A549 treated with Hydrocortisone at 1 μM for 4 hours (cell line): Measurements from ENCODE around the gene TBC1D22B. TPM values are rescaled to one million over a fixed set of nuclear protein-coding genes. Genes with fewer than 3 reads are reported as not detected.

ENCODE experiments used
- total RNA-seq: library from RNA; stranded (reverse); fragments of 200-300 nt; extraction: Qiagen RNA extraction; gene quantifications from 5 replicates; pipeline ENCODE4 v1.2.3, GENCODE V29; 2022

TBC1D22B gene, protein sequence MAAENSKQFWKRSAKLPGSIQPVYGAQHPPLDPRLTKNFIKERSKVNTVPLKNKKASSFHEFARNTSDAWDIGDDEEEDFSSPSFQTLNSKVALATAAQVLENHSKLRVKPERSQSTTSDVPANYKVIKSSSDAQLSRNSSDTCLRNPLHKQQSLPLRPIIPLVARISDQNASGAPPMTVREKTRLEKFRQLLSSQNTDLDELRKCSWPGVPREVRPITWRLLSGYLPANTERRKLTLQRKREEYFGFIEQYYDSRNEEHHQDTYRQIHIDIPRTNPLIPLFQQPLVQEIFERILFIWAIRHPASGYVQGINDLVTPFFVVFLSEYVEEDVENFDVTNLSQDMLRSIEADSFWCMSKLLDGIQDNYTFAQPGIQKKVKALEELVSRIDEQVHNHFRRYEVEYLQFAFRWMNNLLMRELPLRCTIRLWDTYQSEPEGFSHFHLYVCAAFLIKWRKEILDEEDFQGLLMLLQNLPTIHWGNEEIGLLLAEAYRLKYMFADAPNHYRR
- total RNA-seq = 5.0 to 5.9 TPM (median 5.4 TPM) in 5 replicates

GRCh38 chr6:37257634-37258404 is at the start of gene TBC1D22B, which contains the start of gene TMEM217:
TSS of gene TBC1D22B (plus strand) at chr6:37257772. CDS start at chr6:37257918, 146 bp downstream.
TSS of gene TMEM217 (minus strand) at chr6:37258144. CDS start at chr6:37219030, 39,114 bp downstream.

DNA sequence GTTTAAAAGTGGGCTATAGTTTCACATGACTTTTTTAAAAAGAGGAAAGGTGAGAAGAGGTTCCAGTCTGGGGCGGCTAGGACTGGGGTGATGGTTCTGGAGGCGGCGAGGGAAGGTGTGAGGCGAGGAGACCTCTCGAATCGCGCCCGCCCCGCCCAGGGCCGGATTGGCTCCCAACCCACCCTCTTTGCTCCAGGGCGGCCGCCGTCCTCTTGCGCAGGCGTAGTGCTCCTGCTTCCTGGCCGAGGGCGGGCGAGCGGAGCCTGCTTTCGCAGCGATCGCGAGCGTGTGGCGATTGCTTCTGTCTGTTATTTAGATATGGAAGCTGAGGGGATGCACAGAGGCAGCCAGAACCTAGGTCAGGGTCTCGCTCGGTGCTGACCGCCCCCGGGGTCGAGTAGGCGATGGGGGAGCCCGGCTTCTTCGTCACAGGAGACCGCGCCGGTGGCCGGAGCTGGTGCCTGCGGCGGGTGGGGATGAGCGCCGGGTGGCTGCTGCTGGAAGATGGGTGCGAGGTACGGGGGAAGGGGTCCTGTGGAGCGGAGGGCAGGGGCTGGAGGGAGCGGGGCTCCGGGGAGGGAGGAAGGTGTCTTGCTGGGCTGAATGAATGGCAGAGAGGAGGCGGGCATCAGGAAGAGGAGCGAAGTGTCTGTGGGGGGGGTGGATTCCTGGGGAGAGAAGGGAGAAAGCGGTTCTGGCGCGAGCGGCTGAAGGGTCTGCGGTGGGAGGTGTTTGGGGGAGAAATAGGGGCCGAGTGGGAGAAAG is 96.4 kb downstream of the TBC1D22B start, which contains the start of gene RNF8:
TSS of gene RNF8 (plus strand) at position 223 of the 765 bp plus-strand sequence. CDS start at position 405, 182 bp downstream.

Other genes starting within 250 kb of the TBC1D22B start
- gene PIM1, start 87.6 kb upstream of the TBC1D22B start, total RNA-seq = 8.6 to 14.6 TPM (median 13.6 TPM) in 5 replicates
- 0.41 to 0.82 TPM (median 0.64 TPM) in 5 replicates for gene TMEM217, start 372 bp downstream of the TBC1D22B start, total RNA-seq
- 21.5 to 28.8 TPM (median 25.7 TPM) in 5 replicates for gene RNF8, start 96.2 kb downstream of the TBC1D22B start, total RNA-seq
- gene CMTR1, start 175.4 kb downstream of the TBC1D22B start, total RNA-seq = 15.5 to 18.6 TPM (median 16.6 TPM) in 5 replicates
- gene CCDC167, start 242.1 kb downstream of the TBC1D22B start, total RNA-seq = 41.6 to 51.0 TPM (median 47.0 TPM) in 5 replicates